ENCODE results near the gene FGGY.

DNA sequence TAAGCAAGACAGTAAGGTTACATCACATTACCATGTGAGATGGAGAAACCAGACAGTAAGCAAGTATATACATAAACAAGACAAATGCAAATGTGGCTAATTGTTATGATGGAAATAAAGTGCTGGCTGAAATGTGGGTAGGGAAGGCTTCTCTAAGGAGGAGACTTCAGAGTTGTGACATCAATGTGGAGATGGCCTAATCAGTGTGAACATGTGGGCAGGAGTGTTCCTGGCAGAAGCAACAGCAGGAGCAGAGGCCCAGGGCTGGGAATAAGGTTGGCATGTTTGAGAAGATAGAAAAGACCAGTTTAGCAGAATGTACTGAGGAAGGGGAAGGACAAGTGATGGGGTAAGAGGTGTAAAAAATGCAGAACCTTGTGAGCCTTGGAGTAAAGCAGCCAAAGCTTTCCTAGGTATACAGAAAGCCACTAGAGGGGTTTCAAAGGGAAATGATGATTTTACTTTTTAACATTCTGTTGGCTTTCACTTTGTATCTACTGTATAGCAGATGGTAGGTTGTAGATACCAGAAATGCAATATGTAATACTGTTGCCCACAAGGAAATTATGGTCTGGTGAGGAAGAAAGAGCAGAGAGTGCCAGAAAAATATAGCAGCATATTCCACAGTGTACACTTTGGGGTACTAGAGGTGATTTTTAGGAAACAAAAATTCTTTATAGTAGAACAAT lies 197.4 kb downstream of the FGGY start:
- TF ChIP-seq, protein P1, sequence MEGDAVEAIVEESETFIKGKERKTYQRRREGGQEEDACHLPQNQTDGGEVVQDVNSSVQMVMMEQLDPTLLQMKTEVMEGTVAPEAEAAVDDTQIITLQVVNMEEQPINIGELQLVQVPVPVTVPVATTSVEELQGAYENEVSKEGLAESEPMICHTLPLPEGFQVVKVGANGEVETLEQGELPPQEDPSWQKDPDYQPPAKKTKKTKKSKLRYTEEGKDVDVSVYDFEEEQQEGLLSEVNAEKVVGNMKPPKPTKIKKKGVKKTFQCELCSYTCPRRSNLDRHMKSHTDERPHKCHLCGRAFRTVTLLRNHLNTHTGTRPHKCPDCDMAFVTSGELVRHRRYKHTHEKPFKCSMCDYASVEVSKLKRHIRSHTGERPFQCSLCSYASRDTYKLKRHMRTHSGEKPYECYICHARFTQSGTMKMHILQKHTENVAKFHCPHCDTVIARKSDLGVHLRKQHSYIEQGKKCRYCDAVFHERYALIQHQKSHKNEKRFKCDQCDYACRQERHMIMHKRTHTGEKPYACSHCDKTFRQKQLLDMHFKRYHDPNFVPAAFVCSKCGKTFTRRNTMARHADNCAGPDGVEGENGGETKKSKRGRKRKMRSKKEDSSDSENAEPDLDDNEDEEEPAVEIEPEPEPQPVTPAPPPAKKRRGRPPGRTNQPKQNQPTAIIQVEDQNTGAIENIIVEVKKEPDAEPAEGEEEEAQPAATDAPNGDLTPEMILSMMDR (tag by site-specific recombination; IDR thresholded peaks at IDR 0.05): no peak
- TF ChIP-seq ZNF426 (tag by site-specific recombination; IDR thresholded peaks at IDR 0.05): no peak
- no peak for TF ChIP-seq ZIC2 (tag by site-specific recombination; IDR thresholded peaks at IDR 0.05)
- TF ChIP-seq HOXA7 (CRISPR knock-in tag; IDR thresholded peaks at IDR 0.05; ENCODE audit: borderline replicate concordance): no peak
- TF ChIP-seq, protein P2, sequence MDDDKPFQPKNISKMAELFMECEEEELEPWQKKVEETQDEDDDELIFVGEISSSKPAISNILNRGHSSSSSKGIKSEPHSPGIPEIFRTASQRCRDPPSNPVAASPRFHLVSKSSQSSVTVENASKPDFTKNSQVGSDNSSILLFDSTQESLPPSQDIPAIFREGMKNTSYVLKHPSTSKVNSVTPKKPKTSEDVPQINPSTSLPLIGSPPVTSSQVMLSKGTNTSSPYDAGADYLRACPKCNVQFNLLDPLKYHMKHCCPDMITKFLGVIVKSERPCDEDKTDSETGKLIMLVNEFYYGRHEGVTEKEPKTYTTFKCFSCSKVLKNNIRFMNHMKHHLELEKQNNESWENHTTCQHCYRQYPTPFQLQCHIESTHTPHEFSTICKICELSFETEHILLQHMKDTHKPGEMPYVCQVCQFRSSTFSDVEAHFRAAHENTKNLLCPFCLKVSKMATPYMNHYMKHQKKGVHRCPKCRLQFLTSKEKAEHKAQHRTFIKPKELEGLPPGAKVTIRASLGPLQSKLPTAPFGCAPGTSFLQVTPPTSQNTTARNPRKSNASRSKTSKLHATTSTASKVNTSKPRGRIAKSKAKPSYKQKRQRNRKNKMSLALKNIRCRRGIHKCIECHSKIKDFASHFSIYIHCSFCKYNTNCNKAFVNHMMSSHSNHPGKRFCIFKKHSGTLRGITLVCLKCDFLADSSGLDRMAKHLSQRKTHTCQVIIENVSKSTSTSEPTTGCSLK (tag by site-specific recombination; IDR thresholded peaks at IDR 0.05): no peak
- TF ChIP-seq, protein P3, sequence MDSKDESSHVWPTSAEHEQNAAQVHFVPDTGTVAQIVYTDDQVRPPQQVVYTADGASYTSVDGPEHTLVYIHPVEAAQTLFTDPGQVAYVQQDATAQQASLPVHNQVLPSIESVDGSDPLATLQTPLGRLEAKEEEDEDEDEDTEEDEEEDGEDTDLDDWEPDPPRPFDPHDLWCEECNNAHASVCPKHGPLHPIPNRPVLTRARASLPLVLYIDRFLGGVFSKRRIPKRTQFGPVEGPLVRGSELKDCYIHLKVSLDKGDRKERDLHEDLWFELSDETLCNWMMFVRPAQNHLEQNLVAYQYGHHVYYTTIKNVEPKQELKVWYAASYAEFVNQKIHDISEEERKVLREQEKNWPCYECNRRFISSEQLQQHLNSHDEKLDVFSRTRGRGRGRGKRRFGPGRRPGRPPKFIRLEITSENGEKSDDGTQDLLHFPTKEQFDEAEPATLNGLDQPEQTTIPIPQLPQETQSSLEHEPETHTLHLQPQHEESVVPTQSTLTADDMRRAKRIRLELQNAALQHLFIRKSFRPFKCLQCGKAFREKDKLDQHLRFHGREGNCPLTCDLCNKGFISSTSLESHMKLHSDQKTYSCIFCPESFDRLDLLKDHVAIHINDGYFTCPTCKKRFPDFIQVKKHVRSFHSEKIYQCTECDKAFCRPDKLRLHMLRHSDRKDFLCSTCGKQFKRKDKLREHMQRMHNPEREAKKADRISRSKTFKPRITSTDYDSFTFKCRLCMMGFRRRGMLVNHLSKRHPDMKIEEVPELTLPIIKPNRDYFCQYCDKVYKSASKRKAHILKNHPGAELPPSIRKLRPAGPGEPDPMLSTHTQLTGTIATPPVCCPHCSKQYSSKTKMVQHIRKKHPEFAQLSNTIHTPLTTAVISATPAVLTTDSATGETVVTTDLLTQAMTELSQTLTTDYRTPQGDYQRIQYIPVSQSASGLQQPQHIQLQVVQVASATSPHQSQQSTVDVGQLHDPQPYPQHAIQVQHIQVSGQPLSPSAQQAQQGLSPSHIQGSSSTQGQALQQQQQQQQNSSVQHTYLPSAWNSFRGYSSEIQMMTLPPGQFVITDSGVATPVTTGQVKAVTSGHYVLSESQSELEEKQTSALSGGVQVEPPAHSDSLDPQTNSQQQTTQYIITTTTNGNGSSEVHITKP (tag by site-specific recombination; IDR thresholded peaks at IDR 0.05): no peak
- TF ChIP-seq OVOL3 (tag by site-specific recombination; IDR thresholded peaks at IDR 0.05): no peak
- no peak for TF ChIP-seq ZNF654 (tag by site-specific recombination; IDR thresholded peaks at IDR 0.05; ENCODE audit: low read depth)
- no peak for TF ChIP-seq ZNF274 (IDR thresholded peaks at IDR 0.05; ENCODE audit: low read length)
- TF ChIP-seq ZNF274 (tag by site-specific recombination; IDR thresholded peaks at IDR 0.05; ENCODE audit: borderline replicate concordance): no peak
- no peak for TF ChIP-seq ZNF221 (tag by site-specific recombination; IDR thresholded peaks at IDR 0.05; ENCODE audit: borderline replicate concordance)

Measured in HEK293 (cell line).